Stimulated activated CD4-positive, alpha-beta T cell treated with anti-CD3 and anti-CD28 coated beads, Interleukin-1b, Interleukin-23, amount 100 ng/mL, for 48 hours (primary cell): Measurements from ENCODE around the gene NTNG2.

Source experiments
- DNase-seq: peaks from one replicate; pipeline ENCODE4 v3.0.0-alpha.2; 2020

The NTNG2 gene

DNA sequence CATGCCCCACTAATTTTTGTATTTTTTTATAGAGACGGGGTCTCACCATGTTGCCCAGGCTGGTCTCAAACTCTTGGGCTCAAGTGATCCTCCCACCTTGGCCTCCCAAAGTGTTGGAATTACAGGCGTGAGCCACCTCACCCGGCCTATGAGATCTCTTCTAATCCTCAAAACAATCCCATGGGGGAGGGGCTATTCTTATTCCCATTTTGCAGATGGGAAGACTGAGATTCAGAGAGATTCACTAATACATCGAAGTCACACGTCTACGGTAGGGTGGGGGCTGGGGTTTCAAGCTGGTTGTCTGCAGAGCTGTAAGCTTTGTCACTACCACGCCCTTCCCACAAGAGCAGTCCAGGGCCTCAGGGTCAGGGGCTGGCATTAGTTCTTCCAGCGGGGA, 14.0 kb upstream of the NTNG2 start:
- no peak for DNase-seq

DNA sequence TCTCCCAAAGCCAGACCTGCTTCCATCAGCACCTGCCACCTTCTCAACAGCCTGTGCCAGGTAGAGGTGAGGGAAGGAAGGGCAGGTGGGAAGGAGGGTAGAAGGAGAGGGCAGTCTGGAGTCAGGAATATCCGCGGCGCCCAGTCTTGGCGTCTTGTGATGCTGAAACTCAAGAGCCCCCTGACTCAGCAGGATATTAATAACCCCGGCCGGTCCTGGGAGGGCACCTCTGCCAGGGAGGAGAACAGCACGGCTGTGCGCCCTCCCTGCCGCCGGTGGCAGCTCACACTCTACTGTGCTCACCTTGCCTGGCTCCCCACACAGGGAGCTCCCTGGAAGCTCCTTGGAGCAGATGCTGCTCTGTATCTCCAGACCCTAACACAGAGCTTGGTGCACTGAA, 11.6 kb upstream of the NTNG2 start:
- no peak for DNase-seq

DNA sequence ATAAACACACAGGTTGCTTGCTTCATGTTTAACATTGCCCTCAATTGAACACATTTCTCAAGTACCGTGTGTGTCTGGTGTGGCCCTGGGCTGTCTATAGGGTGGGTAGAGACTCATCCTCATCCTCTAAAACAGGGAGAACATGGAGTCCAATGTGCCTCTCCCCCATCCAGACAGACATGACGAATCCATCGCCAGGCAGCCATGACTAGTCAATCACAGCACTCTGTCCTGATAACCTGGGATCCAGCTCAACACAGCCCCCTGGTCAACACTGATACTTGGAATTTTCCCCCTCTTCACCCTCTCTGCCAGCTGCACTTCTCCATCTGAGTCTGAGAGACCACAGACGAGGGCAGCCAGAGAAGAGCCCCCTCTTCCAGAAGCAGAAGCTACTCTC, 10.7 kb upstream of the NTNG2 start:
- no peak for DNase-seq

DNA sequence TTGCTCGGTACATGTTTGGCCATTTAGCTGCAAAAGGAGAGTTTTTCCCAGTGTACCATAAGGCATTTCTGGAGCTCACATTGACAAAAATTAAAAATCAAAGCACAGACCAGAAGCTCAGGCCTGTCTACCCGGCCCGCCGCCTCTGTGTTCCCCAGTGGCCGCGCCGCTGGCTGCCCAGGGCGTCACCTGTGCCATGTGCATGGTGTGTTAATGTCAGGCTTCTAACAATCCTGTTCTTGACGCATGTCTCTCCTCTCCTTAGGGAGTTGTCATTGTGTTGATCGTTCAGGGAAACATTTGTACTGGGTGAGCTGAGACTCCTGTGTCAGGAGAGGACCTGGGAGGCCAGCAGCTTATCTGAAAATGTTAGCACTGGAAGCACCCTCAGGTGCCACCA, 9.6 kb upstream of the NTNG2 start:
- DNase-seq: no peak

DNA sequence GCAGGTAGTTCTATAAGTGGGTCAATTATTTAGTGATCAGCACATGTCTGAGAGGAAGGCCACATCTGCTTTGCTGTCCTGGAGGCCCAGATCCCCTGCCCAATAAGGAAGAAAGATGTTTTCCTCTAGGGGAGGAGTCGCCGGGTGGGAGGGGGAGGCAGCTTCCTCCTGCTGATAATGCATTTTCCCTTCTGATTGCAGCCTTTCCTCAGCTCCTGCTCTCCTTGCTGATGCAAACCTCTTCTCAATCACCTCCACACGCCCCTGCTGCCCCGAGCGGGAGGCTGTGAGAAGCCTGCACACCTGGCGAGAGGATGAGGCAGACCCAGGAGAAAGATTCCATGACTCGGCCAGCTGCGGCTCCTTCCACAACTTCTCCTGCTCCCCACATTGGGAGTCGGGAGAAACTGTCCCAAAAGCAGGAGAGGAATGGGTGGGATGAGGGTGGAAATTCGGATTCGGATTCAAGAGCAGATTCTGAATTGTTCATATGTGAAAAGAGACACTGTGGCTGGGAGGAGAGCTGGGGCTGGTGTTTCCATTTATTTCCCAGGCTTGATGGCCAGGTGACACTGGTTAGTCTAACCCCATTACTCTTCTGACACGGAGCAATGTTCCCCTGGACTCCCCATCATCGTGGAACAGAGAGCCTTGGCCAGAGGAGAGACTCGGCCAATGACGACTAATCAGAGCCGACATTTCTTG, 6.8 kb upstream of the NTNG2 start:
- no peak for DNase-seq

DNA sequence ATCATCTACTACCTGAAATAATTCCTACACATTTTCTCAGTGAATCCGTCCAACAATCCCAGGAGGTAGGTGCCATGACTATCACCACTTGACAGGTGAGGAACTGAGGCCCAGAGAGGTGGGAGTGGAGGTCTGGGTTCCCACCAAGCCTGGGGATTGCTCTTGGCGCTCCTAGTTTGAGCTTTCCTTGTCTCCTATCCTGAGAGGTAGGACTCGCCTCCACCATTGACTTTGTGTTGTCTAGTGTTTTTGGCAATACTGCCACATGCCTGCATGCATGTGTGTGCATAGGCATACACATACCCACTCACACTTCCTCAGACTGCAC, 6.3 kb upstream of the NTNG2 start:
- no peak for DNase-seq

DNA sequence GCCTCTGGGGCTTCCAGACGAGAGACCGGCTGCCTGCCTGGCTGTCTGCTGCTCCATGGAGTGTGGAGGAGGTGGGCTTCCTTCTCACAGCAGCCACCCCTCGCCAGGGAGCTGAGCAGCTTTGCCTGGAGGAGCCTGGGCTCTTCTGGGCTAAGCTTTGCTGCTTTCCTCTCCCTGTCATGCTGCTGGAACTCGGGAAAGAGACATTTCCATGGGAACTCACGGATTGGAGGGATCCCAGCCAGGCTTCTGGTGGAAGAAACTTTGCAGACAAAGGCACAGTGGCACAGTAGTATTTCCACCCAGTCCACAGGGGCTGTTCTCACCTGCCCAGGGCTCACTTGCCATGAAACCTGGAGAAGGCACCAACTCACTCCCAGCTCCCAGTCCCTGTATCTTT, 5.6 kb upstream of the NTNG2 start:
- no peak for DNase-seq

DNA sequence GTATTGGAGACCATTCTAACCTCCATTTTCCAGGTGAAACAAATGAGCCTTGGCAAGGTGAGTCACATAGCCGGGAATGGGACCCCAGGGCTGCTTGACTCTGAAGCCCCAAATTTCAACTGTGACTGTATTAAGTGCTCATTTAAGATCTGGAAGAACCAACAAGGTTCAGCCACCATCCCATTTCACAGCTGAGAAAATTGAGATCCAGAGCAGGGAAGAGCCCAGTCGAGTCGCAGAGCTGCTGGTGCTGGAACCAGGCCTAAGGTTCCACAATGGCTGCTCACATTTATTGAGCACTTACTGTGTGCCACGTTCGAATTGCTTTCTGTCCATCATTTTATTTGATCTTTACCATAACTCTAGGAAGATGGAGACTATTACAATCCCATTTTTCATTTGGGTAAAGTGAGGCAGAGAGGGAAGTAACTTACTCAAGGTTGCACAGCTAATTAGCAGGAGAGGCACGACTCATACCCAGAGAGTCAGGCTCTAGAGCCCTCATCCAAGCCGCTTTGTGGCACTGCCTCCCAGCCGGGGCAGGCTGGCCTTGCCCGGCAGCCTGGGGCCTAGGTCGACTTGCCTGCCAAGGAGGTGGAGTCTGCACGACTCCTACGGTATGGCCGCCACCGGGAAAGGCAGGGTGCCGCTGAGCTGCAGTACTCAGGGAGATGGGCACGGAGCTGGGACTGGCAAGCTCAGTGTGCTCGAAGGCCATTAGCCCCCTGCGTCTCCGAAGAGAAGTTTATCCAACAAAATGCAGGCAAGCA, 4.3 kb upstream of the NTNG2 start:
- no peak for DNase-seq

DNA sequence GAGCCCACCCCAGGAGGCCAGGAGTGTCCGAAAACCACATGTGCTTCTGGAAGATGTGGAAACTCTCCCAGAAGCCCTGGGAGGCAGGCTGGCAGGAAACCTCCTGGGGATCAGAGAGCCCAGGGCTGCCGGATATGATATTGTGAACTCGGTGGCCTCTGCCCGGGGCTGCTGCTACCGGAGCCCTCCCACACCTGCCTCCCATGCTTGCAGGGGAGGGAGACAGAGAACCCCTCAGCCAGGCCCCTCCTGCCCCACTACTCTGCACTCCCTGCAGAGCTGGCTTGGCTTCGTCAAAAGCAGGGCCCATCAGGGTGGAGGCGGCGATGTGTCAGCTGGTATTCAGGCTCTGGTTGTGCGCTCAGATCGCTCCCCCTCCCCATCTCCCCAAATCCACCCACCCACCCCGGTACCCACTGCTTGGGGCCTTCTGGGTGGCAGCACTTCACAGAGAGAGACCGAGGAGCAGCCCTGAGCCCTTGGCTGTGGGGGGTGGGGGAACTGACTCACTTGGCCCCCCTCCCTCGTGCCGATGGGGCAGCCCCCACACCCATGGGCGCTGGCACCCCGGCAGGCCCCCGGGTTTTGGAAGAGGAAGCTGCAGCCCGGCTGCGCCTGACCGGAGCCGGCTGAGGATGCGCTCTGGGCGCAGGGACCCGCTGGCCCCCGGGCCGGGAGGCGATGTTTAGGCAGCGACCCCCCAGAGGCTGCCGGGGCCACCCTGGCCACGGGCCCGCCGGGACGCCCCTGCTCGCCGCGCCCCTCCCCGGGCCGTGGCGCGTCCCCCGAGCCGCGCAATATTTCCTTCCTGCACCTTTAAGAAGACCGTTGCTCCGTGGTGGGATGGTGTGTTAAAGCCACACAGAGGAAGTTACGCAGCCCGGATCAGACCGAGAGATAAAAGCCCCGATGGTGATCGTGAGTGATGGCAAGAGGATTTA, 786 bp upstream of the NTNG2 start:
- DNase-seq: peak; percentile 50

DNA sequence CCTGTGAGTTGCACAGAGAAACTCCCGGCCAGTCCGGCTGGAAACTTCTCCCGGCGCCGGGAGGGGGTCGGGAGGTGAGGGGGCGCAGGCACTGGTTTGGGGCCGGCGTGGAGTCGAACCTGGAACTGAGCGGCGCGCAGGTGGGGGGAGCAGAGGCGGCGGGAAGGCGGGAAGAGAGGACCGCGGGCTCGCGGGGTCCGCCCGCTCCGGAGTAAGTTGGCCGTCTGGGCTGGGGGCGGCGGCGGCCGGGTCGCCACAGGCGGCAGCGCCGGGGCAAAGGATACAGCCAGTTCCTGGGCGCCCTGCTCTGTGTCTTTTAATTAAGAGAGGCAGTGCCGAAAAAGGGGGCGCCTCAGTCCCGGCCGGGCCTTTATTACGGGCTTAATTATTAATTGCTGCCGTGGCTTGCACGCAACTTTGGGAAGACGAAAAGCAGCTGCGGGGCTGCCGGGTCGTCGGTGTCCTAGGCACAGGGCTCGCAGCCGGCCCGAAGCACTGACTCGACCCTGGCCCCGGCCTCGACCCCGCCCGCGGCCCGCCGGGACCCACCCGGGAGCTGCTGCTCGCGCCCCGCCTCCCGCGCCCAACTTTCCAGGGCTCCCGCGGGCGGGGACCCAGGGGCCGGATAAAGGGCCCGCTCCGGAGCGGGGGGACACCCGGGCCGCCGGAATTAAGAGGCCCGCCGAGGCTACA, 1.1 kb downstream of the NTNG2 start:
- no peak for DNase-seq

DNA sequence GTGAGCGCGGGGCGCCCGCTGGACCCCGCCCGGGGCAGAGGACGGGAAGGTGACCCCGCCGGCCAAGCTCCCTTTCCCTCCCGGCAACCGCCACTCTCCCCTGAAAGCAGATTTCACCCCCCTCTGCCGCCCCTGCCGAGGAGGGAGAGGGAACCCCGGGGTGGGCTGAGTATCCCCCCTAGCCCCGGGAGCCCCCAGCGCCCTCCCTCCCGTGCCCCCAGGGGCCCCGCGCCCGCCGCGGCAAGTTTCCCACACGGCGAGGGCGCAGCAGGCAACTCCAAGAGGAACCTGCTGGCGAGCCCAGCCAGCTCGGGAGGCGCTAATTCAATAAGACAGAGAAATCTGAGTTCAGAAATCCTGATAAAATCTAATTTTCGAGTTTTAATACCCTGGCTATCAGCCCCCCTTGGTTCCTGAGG, 1.6 kb downstream of the NTNG2 start:
- DNase-seq: no peak

DNA sequence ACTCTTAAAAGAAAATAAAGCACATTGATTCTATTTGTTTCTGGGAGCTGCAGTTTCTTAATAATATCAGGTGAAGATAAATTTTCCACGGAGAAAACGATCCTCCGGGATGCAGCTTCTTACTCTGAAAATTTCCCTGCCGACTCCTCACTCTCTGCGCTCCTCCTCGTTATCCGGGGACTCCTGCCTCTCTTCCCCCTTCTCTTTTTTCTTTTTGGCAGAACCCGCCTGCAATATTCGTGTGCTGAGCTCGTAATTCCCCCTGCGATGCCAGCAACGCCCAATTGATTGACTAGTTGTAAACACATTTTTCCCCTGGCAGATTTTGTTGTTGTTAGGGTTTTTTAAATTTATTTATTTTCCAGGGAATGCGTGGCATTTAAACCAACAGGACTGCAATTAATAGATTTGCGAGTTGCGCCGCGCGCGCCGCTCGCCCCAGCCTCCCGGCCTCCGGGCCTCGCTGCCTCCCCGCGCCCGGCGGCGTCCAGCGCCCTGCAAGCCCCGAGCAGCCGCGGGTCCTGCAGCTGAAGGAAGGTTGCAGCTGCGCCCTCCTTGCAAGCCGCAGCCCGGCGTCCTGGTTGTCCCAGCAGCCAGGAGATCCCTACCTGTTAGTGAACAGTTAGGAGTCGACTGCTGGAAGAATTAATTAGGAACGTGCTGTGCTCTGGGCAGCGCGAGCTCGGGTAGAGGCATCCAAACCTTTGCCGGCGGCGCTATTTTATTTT, 2.2 kb downstream of the NTNG2 start:
- DNase-seq: no peak

DNA sequence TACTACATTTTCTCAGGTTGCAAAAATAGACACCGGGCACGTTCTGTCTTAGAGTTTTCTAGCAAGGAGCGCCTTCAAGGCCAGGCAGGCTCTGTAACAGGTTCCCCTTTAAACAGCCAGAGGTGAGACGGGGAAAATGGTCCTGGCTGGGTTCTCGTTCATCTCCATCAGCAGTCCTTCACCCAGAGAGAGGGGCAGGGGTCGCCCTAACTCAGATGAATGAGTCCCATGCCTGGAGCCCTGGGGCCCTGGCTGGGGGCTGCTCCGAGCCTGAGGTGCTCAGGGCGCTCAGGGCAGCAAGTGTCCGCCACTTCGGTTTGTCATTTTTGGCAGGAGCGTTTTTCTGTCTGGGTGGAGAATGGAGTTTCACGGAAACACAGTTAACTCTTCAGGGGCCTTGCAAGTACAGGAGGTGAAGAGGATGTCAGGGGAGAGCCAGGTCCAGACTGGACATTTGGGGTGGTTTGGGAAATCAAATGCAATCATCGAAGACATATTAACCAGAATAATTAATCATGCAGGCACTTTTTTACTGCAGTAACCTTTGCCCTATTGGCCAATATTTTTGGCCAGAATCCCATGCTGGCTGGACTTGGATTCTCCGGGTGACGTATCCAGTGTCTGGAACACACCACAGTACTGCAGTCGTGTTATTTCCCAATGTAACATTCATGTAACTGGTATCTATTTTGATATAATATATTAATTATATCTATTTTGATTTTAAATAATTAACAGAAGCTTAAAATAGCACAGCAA, 2.9 kb downstream of the NTNG2 start:
- DNase-seq: no peak

DNA sequence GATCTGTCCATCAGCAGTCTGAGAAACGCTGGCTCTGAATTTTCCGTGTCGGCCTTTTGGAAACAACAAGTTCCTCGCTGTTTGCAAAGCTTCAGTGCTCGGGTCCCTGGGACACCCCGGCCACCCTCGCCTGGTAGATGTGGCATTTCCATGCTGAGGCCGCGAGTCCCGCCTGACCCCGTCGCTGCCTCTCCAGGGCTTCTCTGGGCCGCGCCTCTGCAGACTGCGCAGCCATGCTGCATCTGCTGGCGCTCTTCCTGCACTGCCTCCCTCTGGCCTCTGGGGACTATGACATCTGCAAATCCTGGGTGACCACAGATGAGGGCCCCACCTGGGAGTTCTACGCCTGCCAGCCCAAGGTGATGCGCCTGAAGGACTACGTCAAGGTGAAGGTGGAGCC, 4.7 kb downstream of the NTNG2 start:
- peak; percentile 24 for DNase-seq

DNA sequence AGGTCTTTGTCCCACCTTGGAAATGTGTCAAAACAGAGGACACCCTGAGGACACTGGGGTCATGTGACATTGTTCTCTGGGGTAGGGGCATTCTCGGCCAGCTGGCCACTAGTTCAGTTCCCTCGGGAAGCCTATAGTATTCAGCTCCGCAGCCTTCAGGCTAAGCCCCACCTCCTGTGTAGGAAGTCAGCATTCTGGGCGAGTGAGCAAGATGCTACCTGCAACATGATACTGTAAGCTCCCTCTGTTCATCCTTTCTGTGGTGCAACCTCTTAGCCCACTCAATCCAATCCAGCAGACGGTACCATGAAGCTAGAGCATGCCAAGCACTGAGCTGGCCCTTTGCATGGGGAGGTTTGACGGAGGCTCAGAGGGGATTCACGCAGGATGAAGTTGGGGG, 5.3 kb downstream of the NTNG2 start:
- no peak for DNase-seq

DNA sequence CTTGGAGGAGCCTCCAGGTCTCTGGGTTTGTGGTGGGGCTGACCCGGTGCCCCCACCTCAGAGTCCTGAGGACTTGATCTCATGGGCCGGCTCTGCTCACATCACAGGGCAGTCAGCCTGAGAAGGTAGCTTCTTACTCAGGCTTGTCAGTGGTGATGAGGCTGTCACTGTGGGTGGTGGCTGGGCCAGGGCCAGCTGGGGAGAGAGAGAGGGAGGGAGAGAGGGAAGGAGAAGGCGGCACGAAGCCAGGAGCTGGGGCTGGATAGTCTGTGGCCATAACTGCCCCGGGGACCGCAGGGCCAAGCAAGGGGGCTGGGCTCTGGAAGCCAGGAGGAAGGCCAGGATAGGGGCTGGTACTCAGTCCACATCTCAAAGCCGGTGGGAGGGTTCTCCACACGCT, 6.5 kb downstream of the NTNG2 start:
- DNase-seq: no peak

DNA sequence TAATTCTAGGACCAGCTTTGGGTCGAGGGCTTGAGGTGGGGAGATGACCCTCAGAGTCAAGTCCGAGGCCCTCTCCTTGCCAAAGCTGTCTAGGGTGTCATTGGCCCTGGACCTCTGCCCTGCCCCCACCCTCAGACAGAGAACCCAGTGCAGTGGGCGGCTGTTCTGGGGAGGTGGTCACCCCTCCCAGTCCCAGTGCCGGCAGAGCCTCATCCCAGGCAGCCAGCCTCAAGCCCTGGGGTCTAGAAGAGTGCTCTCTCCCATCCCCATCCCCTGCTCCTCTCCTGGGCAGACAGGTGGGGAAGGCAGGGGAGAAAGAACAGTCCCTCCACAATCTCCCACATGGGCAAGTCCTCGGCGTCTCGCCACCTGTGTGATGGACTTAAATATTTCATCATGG, 7.0 kb downstream of the NTNG2 start:
- DNase-seq: no peak

DNA sequence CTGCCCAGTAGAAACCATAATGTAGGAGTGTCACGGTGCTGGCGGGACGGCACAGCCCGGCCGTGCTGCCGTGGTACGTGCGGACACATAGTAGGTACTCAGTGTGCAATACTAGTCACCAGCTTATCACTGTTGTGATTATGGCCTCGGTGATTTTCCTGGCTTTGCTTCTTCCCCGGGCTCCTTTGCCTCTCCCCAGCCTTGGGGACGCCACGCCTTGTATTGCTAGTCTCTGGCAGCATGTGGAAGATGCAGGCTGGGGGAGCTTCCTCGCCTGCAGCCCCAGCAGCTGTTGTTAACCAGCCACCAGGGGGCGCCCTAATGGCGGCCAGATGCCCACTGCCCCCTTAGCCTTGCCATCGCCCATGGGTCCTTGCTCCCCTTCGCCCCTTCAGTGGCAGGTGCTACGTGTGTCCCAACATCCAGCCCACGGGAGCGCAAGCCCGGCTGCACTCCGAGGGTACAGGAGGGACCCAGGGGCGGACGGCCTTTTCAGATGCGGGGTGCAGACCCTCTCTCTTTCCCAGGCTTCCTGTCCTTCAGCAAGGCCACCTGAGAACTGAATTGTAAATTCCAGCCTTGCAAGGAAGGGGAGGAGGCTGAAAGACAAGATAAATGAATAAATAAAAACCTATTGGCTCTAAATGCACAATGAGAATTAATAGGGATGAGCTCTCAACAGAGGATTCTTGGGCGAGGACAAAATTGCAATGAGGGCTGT, 8.0 kb downstream of the NTNG2 start:
- peak; percentile 51 for DNase-seq

DNA sequence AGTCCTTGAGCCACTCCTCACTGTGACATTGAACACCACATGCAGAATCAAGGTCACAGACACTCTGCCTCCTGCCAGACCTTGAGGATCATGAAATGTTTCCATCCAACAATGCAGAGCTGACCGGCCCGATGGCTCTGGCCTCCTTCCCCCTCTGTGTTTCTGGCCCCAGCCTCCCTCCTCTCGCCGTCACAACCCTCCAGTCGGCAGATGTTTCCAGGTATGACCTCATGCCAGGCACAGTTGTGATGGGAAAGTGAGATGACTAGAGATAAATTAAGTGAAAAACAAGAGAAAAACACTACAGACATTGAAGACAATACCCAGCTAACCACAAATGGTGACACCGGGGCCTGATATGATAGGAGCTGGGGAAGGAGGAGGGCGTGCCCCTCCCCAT, 9.8 kb downstream of the NTNG2 start:
- DNase-seq: no peak

DNA sequence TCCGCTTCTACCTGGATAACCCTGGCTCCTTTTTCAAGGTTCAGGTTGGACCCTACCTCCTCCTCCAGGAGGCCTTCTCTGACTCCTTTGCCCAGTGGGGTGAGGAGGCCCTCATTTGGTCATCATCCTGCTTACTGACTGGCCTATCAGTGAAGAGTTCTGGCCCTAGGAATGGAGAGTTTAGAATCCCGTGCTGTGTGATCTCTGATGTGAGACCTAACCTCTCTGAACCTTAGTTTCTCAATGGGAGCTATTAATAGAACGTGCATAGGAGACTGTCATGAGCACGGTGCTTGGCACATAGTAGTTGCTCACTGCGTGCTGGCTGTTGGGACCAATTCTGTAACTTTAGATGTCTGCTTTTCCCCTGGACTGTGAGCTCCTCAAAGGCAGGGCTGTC, 10.3 kb downstream of the NTNG2 start:
- DNase-seq: no peak

DNA sequence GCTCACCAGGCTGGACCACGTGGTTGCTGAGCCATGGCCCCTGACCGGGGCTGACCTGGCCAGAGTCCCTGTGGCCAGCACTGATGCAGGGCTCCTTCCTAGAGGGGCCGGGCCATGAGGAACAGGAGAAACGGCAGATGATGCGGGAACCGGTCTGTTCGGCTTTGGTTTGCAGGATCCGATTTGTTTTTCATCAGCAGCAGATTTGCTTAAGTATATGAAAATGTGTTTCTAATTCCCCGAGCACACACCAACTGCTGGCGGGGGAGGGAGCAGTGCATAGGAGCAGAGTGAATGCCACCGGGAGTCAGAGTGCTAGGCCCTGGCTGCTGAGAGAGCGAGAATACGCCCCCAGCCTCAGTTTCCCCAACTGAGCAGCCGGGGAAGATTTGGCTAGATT, 13.6 kb downstream of the NTNG2 start:
- no peak for DNase-seq
